HG03196 (cell line): ENCODE data around the gene STAC2.

ENCODE experiments used
- ATAC-seq: cut with Tn5 transposase; IDR thresholded peaks from one replicate; pipeline ENCODE4 v1.9.1; 2021; ENCODE audit not compliant: unreplicated experiment

Gene STAC2

DNA sequence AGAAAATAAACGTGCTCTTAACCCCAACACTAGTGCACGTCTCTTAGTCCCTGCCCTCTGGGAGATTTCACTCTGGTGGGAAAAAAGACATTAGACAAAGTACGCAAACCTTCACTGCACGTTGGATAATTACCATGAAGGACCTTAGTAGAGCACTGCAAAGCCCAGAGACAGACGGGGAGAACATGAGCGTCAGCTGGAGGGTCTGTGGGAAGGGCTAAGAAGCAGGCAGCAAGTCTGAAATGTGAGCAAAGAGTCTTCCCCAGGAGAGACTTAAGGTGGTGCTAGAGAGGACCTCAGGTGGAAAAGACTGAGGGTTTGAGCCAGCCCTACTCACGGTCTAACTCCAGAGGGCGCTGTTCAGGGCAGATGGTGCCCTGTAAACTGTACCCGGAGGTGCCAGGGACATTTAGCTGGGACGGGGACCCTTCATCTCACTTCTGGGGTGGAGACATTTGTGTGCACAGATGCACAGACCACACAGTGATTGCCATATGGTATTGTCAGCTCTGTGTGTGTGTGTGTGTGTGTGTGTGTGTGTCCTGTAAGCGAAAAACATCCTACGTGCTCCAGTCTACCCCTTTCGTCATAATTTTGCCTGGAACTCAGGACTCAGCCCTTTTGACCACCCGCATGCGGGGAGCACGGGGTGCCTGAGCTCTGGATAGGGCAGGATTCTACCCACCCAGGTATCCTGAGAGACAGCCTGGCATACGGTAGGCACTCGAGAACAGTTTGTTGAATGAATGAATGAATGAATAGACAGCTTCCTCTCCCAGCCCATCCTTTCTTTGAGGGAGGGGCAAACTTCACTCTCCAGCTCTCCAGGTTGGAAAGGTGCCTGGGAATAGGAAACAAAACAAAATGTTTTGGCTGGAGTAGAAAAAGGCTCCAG, 10.1 kb upstream of the STAC2 start:
- ATAC-seq: no peak

DNA sequence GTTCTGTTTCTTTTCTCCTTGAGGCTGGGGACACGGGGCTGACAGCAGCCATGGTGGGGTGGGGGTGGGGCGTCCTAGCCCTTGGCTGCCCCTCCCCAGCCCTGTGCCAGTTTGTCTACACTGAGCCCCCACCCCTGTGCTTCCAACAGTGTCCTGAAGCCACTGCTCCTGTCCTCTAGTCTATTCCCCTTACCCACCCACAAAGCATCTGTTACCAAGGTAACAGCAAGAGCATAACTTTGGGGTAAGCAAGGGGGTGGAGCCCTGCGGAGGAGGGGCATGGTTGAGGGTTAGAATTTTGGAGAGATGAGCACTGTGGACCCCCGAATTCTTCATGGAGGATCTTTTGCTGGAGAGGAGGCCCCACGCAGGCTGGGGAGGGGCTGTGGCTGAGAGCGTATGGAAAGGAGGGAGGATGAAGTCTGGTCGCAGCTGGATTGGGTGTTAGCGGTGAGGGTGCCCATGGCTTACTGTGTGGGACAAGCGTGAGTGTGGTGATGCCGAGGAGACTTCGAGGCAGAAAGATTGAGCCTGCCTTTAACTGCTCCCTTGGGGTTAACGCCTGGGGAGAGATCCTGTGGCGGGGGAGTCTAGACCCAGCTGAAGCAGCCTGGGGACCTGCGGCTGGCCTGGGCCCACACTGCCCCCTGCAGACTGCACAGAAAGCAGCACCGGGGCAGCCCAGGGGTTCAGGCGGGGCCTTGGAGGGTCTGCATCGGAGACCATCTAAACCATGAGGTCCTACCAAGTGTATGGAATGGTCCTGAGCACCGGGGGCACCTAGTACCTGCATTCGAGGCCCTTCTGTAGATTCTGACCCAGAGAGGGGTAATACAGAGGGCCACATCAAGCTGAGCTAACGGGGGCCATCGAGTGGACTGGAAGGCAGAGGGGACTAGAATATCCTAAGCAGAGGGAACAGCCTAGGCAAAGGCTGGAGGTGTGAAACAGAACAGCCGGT, 6.1 kb upstream of the STAC2 start:
- no peak for ATAC-seq

DNA sequence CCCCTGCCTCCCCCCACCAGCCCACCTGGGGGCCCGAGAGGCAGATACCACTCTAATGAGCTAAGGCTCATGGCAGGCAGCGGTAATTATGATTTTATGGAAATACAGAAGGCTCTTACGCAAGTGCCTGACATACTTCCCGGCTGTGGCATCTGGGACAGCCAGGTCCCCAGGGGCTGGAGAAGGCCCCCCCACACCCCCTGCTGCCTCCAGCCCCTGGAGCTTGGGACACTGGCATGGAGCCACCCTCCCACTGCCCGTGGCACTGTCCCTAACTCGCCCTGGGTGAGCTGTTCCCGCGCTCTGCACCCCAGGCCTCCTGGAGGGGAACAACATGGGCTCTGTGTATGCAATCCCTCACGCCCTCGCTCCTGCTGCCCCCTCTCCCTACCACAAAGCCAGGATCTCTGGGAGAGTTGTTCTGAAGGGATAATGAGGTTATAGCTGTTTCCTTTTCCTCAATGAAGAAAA, 5.4 kb upstream of the STAC2 start:
- no peak for ATAC-seq

DNA sequence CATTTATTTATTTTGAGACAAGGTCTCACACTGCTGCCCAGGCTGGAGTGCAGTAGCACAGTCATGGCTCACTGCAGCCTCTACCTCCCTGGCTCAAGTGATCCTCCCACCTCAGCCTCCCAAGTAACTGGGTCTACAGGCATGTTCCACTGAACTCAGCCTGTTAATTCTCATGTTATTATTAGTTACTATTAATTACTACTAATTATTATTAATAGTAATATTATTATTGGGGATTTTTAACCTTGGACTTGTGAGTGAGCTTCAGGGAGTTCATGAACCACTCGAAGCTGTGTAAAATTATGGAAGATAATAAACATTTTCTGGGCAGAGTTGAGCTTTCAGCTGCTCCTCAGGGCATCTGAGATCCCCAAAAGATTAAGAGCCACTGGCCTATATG, 4.6 kb upstream of the STAC2 start:
- no peak for ATAC-seq

DNA sequence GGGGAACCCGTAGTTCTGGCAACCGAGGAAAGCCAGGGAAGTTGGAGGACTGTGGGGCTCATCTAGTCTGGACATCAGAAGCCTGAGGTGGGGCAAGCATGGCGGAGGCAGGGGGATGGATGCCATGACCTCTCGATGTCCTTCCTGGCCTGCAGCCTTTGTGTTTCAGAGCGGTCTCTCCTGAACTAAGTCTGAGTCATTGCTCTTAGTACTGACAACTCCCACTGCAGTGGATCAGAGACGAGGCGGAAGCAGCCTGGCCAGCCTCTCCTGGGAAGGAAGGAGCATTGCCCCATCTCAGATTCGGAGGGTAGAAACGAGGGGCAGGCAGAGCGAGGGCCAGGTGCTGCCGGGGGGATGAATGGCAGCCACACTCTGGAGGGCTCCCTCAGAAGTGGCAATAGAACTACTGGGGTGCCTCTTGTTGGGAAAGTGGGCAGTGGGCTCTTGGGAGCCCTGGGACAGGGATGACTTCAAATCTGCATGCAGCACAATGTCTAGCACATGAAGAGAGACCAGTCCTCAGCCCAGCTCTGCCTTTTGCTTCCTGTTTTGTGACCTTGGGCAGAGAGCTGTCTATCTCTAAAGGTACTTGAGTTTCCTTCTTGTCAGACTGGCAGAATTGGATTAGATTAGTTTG, 3.6 kb upstream of the STAC2 start:
- no peak for ATAC-seq

DNA sequence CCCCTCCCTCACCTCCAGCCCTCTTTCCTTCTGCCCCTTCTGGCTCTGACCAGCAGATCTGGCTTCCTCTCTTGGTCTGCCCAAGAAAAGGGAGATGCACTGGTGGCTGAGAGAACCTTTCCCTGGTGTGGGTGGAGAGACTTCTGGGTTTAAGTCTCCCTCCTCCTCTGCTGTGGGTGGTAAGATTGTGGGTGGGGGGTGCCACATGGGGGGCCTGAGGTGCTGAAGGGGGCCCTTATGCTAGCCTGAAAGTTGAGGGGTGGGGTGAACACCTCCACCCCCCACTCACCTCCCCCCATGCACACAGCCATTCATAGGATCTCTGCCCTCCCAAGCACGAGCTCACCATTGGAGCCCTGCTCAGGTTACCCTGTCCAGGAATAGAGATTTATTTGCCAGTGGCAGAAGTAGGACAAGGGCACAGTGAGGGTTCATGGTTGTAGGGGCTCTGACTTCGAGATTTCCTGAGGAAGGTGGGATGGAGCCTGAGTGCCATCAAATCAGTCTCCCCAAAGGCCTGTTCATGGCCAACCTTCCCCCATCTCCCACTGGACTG, 1.7 kb upstream of the STAC2 start:
- ATAC-seq: no peak

DNA sequence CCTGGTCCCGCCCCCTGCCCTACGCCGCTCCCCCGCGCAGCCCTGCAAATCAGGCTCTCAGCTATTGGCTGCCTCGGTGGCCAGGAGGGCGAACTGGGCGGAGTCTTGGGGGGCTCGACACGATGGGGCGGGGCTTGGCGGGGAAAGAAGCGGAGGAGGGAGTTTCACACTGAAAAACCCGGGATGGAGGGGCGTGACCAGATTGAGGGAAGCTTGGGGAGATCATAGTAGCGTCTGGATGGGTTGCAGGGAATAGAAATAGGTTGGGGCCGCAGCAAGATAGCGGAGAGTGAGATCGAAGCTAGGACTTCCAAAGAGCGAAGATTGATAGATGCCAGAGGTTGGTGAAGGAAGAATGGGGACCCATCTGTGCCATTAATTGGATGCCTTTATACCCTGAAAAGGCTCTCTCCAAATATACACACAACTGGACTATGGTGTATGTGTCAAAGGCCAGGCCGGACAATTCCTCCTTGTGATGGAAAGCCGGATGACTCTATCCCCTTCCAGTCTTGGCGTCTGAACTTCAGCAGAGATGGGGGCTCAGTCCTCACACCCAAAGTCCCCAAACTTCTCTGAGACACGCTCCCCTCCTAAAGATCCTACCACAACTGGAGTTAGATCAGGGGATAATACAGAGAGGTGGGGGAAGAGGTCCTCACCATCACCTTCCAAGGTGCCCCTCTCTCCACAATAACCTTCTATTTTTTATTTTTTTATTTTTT, 376 bp upstream of the STAC2 start:
- no peak for ATAC-seq

DNA sequence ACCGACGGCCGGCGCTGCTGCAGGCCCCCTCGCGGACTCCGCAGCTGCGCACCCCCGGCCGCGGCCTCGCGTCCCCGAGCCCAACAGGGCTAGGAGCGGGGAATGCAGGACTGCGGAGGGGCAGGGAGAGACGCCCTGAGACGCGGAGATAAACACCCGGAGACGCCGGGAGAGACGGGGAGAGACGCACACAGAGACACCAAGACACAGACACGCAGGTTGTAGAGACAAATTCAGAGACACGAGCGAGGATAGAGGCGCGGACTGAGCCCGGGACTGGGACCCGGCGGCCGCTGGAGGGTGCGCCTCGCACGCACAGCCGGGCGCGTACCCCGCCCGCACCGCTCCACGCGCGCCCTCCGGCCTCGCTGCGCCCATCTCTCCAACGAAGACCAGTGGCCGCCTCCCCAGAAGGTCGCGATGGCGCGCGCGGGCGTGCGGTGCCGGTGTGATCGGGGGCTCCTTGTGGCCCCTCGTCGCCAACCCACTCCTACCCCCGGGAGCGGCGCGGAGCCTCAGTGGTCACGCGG, 902 bp downstream of the STAC2 start:
- no peak for ATAC-seq

DNA sequence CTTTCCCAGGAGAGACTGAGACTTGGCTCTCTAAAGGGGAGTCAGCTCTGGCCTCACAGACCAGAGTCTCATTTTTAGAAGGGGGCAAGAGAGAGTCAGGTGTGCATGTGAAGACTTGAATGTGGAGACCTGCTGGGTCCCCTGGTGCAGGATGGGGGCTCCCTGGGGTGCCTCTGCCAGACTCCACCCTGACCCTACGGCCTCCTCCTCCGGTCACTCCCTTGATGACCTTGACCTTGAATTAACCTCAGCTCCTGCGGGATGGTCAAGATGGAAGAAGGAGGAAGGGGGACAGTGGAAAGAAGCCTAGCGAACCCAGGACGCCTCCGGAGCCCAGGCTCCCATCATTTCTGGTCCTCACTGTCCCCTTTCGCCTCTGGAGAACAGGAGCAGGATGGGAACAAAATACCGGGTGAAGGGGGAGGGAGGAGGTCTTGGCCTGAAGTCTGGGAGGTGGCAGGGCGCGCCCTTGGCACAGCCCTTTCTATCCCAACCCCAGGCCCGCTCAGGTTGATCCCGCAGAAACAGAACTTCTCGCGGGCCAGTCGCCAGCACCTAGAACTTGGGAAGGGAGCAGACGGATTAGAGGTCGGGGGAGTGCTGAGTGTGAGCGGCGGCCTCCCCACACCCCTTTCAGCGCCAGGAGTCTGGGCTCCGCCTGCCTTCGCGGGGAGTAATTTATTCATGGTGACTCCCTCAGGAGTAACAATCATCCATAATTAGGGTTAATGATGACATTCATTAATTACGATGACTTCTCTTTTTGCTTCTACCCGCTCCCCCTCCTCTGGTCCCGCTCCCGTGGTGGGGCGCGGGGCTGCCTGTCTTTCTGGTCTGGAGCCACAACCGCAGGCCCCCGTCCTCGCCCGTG, 1.6 kb downstream of the STAC2 start:
- no peak for ATAC-seq

DNA sequence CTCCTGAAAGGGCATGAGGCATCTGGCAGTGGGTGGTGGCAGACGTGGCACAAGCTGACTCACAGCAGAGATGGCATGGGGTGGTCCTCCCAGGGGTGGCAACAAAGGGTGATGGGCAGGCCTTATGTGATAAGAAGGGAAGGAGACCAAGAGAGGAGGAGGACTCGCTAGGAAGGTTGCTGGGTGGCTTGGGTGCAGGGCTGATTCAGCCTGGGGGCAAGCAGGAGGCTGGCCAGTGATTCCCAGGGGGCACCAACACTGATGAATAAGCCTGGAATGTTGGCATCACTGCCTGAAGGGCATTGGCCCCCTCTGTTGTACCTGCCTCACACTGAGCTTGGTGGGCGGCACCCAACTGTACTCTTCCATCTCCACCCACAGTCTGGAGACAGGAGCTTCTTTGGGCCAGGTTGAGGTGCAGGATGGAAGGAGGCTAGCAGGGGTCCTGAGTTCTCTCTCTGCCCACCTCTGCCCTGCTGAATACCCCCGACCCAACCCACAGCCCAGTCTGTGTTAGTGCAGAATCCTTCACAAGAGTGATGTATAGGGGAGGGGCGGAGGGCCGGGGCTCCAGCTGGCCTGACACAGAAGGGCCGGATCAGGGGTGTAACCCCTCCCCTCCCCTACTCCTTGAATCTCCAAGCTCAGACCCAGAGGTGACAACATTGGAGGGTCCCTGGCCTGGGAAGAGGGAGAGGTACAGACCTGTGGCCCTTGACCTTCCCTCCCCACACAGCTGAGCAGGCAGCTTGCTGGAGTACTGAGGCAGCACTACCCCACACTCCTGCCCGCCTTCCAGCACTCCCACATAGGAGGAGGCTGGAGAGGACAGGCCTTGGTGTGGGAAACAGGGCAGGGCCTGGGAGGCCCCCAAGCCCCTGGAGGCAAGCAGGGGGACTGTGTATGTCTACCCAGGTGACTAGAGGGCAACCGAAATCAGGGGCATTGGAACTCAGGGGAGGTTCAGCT, 2.6 kb downstream of the STAC2 start:
- ATAC-seq: no peak

DNA sequence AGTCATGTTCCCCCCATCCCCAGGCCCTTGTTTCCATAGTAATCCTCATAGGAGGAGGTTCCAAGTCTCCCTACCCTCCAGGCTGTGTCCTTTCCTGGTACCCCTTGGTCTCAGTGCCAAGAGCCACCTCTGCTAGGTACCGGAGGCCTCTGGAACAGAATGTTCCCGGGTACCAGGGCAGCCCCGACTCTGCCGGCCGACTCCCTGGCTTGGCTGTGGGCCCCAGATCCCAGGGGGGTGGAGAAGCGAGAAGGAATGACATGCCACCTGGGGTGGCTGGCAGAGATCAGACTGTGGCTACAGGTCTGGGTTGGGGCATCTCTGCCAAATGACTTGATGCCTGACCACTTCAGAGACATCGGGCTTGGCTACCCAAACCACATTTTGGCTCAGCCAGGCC, 3.6 kb downstream of the STAC2 start:
- ATAC-seq: no peak

DNA sequence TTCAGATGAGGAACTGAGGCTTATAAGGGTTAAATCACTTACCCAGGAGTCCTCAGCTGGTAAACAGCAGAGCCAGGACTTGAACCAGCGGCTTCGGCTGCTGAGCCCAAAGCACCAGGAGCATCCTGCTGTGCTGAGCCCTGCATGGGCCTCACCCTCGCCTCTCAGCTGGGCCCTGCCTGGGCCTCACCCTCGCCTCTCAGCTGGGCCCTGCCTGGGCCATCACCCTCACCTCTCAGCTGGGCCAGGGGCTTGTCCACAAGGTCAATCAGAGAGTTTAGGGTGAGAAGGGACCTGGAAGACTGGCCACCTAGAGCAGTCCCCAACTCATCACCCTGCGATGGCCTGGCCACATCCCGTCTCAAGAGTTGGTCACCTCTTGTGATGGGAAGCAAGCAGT, 4.2 kb downstream of the STAC2 start:
- ATAC-seq: no peak

DNA sequence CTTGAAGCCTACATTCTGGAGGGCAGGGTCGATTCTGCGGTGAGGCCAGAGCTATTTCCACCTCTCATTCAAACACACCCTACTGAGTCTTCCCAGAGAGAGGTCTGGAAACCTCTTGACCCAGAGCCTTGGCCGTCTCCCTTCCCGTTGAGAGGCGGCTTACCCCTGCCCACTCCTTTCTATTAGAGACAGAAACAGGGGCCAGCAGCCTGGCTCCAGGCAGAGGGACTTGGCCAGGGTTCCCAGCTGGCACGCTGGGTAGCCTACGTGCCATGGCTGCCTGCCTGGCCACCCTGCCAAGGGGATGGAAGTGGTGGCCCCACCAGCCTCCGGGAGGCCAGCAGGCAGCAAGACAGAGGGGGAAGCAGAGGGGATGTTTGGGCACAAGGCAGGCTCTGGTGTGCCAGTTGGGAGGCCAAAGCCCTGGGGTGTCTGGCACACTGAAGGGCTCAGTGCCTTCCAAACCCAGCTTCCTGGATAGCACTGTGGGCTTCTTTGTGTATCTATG, 6.0 kb downstream of the STAC2 start:
- ATAC-seq: no peak

DNA sequence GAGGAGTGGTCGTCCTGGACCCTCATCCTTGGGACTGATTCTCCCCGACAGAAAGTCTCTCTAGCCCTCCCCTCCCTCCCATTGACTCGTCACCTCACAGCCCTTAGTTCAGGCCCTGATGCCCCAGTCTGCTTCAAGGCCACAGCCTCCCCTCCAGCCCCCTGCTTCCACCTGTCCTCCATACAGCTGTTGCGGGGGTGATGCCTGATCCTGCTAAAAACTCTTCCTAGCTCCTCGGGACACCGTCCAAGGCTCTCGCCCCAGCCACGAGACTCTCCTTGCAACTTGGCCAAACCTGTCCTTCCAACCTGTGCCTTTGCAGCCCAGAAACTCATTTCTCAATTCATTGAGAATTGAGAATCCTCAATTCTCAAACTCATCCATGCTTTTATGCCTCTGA, 6.8 kb downstream of the STAC2 start:
- ATAC-seq: no peak

DNA sequence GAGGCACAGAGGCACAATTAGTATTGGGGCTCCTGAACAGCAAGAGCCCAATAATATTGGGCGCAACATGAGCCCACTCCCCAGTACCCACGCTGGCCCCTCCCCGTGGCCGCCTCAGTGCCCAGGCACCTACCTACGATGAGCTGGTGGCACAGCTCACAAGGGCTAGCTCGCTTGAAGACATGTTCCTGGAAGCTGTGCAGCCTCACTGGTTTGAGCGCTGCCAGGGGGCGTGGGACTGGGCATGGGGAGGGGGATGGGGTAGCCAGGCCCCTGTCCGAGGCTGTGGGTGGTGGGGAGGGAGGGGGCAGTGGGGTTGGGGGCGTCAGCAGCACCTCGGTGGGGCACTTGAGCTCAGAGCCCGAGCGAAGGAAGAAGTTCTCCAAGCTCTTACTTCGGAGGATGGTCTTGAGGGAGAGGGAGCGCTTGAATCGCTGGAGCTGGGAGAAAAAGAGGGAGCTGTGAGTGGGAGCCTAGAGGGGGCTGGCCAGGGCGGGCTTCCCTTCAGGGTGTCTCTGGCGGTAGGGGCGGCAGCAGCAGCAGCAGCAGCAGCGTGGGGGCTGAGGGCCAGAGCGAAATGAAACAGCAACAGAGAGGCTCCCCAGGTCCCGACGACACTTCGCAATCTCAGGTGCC, 7.9 kb downstream of the STAC2 start:
- ATAC-seq: no peak

DNA sequence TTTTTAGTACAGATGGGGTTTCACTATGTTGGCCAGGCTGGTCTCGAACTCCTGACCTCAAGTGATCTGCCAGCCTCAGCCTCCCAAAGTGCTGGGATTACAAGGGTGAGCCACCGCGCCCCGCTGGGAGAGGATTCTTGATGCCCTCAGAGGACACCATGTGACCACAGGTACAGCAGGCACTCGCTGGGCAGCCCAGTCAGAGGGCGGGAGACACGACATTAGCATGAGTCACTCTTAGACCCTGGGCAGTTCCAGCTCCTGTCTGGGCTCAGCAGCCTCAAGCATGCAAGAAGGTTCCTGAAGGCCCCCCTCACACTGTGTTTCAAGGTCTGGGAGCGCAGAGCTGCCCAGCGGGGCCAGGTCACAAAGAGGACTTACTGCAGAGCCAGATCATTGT, 11.9 kb downstream of the STAC2 start:
- ATAC-seq: no peak

DNA sequence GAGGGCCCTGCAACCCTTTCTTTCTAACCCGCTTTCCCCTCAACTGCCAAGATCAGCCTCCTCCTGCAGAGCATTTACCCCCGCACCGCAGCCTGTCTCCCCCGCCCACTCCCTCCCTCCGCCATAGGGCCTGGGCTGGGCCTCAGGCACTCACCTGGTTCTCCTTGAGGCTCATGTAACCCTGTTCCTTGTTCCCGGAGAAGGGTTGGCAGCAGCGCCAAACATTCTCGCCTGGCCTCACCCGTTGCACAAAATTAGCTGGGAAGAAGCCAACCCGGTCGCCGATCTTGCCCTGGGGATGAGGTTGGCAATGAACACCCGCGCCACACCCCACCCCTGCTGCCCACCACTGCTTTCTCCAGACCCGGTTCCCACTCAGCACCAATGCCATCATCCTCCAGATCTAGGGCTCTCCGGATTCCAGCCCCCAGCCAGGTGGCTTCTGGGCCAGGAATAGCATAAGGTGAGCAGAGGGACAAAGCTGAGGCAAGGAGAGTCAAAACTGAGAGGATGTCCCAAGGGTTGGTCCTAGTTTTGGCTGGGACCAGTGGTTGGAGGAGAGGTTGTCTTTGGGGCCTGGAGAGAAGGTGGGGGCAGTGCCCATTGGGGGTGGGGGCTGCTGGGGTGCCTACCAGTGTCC, 12.8 kb downstream of the STAC2 start:
- no peak for ATAC-seq
